GM21737 (cell line): ENCODE results near the gene TRIM51G.
"Not testable (repeated sequence)": the region's sequence is repeated elsewhere in the genome, so short reads cannot be mapped to it uniquely, and the experiment has no call there.

Experiments used
- ATAC-seq: cut with Tn5 transposase; IDR thresholded peaks from one replicate; pipeline ENCODE4 v1.9.1; 2021; ENCODE audit warnings: mild to moderate bottlenecking, moderate library complexity; ENCODE audit not compliant: unreplicated experiment

TRIM51G gene, protein sequence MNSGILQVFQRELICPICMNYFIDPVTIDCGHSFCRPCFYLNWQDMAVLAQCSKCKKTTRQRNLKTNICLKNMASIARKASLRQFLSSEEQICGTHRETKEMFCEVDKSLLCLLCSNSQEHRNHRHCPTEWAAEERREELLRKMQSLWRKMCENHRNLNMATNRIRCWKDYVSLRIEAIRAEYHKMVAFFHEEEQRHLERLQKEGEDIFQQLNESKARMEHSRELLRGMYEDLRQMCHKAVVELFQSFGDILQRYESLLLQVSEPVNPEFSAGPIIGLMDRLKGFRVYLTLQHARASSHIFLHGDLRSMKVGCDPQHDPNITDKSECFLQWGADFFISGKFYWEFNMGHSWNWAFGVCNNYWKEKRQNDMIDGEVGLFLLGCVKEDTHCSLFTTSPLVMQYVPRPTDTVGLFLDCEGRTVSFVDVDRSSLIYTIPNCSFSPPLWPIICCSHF

DNA sequence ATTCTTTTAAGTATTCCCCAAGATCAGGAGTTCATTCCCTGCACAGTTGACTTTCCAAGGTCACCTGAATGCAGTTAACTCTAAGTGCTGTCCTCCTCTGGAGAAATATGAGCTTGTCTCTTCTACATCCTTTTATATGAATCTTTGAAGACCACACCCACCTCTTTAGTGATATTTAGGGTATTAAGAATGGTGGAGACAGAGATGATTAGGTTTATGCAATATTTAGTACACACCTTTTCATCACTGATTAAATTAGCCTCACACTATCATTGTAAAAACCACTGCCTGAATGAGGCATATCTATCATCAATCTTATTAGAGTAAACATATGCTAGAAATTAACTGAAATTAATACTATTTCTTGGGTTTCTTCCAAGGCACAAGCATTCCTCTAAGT lies at the start of gene TRIM51G:
TRIM51G (minus strand) TSS at position 101 of the 400 bp plus-strand sequence. CDS start 2,190 bp downstream, outside the sequence.
- not testable (repeated sequence) for ATAC-seq

DNA sequence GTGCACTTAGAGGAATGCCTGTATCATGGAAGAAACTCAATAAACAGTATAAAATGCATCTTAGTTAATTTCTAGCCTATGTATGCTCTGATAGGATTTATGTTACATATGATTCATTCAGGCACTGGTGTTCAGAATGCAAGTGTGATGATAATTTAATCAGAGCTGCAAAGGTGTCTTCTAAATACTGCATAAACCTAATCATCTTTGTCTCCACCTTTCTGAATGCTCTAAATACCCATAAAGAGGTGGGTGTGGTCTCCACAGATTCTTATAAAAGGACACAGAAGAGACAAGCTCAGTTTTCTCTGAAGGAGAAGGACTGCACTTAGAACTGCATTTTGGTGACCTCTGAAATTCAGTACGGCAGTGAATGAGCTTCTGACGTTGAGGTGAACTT lies 44.8 kb upstream of the TRIM51G start, which contains the start of gene TRIM49B:
TRIM49B (plus strand) TSS at position 301 of the 400 bp plus-strand sequence. CDS start 2,777 bp downstream, outside the sequence.
- ATAC-seq: not testable (repeated sequence)

DNA sequence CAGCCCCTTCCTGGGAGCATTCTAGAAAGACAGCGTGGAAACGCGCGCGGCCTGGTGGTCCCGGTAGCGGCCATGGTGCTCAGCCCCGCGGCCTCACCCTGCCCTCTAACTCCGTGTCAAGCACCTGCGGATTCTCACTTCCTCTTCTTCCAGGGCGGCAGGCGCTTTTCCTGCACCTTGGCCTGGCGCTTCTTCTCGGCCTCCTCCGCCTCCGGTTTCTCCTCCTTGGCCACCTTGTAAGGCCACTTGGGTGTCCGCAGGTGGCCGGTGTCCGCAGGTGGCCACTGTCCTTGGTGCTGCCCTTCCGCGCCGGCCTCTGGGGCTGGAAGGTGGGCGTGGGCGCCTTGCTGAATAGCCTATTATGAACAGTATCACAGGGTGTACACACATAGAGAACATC lies 15.1 kb downstream of the TRIM51G start:
- not testable (repeated sequence) for ATAC-seq

DNA sequence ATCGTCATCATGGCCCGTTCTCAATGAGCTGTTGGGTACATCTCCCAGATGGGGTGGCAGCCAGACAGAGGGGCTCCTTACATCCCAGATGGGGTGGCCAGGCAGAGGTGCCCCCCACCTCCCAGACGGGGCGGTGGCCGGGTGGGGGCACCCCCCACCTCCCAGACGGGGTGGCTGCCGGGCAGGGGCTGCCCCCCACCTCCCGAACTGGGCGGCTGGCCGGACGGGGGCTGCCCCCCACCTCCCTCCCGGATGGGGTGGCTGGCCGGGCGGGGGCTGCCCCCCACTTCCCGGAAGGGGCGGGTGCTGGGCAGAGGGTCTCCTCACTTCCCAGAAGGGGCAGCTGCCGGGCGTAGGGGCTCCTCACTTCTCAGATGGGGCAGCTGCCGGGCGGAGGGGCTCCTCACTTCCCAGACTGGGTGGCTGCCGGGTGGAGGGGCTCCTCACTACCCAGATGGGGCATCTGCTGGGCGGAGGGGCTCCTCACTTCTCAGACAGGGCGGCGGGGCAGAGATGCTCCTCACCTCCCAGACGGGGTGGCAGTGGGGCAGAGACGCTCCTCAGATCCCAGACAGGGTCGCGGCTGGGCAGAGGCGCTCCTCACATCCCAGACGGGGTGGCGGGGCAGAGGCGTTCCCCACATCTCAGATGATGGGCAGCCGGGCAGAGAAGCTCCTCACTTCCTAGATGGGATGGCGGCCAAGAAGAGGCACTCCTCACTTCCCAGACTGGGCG lies 28.2 kb downstream of the TRIM51G start:
- not testable (repeated sequence) for ATAC-seq

DNA sequence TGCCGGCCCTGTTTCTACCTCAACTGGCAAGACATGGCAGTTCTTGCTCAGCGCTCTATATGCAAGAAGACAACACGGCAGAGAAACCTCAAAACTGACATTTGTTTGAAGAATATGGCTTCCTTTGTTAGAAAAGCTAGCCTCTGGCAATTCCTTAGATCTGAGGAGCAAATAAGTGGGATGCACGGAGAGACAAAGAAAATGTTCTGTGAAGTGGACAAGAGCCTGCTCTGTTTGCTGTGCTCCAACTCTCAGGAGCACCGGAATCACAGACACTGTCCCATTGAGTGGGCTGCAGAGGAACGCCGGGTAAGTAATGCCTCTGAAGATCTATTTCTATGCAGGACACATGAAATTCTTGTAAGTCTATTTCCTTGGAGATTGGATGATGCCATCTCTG lies 37.9 kb downstream of the TRIM51G start:
- not testable (repeated sequence) for ATAC-seq
